Thyroid gland (tissue), 4 donors: Measurements from ENCODE around the gene CUL3. TPM values are rescaled to one million over a fixed set of nuclear protein-coding genes. Genes with fewer than 3 reads are reported as not detected.
A peak's percentile ranks its signal among the peaks of the same experiment; 100 is the strongest.
"Not testable (repeated sequence)": the region's sequence is repeated elsewhere in the genome, so short reads cannot be mapped to it uniquely, and the experiment has no call there.

ENCODE experiments used
- DNase-seq, 2 donors: peaks; one replicate each; pipeline ENCODE4 v3.0.0-alpha.2; 2019
- H3K27ac ChIP-seq, 3 donors: fragments of 200-600 bp; sonication (generic); 1 replicate in 2 of 3; 2 replicates in 1 of 3; pipeline ENCODE4 v1.5.1; 2016 to 2019; ENCODE audit warnings: mild to moderate bottlenecking in 1 of 3, moderate library complexity in 1 of 3
- H3K27me3 ChIP-seq: fragments of 200-600 bp; sonication (generic); one replicate; pipeline ENCODE4 v1.5.1; 2019
- H3K36me3 ChIP-seq, 2 donors: fragments of 200-600 bp; sonication (generic); one replicate each; pipeline ENCODE4 v1.5.1; 2016 to 2019
- H3K4me1 ChIP-seq, 2 donors: fragments of 200-600 bp; sonication (generic); one replicate each; pipeline ENCODE4 v1.5.1; 2017 to 2019
- H3K4me3 ChIP-seq, 3 donors: fragments of 200-600 bp; sonication (generic); replicated peaks in 1 of 3; 1 replicate in 2 of 3; 2 replicates in 1 of 3; pipeline ENCODE4 v1.5.1; 2016; ENCODE audit warnings: mild to moderate bottlenecking in 1 of 3
- H3K9me3 ChIP-seq: fragments of 200-600 bp; sonication (generic); one replicate; pipeline ENCODE4 v1.5.1; 2017
- CTCF ChIP-seq, 6 experiments: fragments of 200-600 bp in 3 of 6; fragments of 450-650 bp in 3 of 6; sonication (generic) in 3 of 6; IDR thresholded peaks; one replicate each; pipeline ENCODE4 v1.5.1; 2016 to 2019; ENCODE audit warnings: antibody characterized with exemption in 6 of 6, mild to moderate bottlenecking in 2 of 6, inconsistent platforms in 1 of 6, moderate library complexity in 1 of 6
- POLR2A ChIP-seq, 2 donors: fragments of 450-650 bp; IDR thresholded peaks; one replicate each; pipeline ENCODE4 v1.6.1; 2017; ENCODE audit warnings: antibody characterized with exemption in 2 of 2, mild to moderate bottlenecking in 2 of 2, moderate library complexity in 1 of 2
- WGBS, 2 donors: methylation state at CpG; one replicate each; pipeline ENCODE4 v1.1.5; 2017; 5-methylcytosine and 5-hydroxymethylcytosine counted together
- intact Hi-C: fragments of 100-400 bp; cut with DNase I; formaldehyde crosslinking; loops from one replicate; pipeline ENCODE4 v1.15.1; 2023
- total RNA-seq, 4 donors: library from RNA; depleted of rRNA; stranded (reverse); fragments of >200 nt; gene quantifications; one replicate each; pipeline ENCODE4 v1.2.3, GENCODE V29; 2016

Gene CUL3
- total RNA-seq, 4 donors from 2014 or later: 91.9 to 122 (median 107) TPM

- Histone ChIP-seq H3K4me1 (peaks cover 5 to 24% of the 10 kb centered on the region in 2 donors), H3K27ac (no peak overlapping the region), H3K4me3 (no peak overlapping the region), H3K36me3 (no peaks in the 10 kb centered on the region), H3K27me3 (no peaks in the 10 kb centered on the region), H3K9me3 (no peaks in the 10 kb centered on the region)
- TF ChIP-seq POLR2A (IDR thresholded peaks at IDR 0.05): no peak
- no peak for TF ChIP-seq CTCF (IDR thresholded peaks at IDR 0.05)
- no peak for DNase-seq
- intact Hi-C loops: no loop called here
- WGBS, 2 donors: 95 to 97% methylated on average over 1 of the region's 1 CpG
These were observed 52.7 kb downstream of the CUL3 start for GRCh38 chr2:224532441-224532840.

GRCh38 chr2:224528171-224528570 is 57.0 kb downstream of the CUL3 start:
- Histone ChIP-seq H3K4me1 (peaks cover 27 to 44% of the 10 kb centered on the region in 2 donors), H3K27ac (no peak overlapping the region), H3K36me3 (no peaks in the 10 kb centered on the region), H3K4me3 (no peak overlapping the region), H3K9me3 (no peaks in the 10 kb centered on the region), H3K27me3 (no peaks in the 10 kb centered on the region)
- intact Hi-C loops: no loop called here
- 62 to 93% methylated on average over 2 to 3 of the region's 3 CpGs for WGBS, 2 donors
- no peak for DNase-seq
- no peak for TF ChIP-seq CTCF (IDR thresholded peaks at IDR 0.05)
- TF ChIP-seq POLR2A (IDR thresholded peaks at IDR 0.05): no peak

GRCh38 chr2:224525774-224526173 is 59.4 kb downstream of the CUL3 start:
- TF ChIP-seq CTCF (IDR thresholded peaks at IDR 0.05): no peak
- no peak for TF ChIP-seq POLR2A (IDR thresholded peaks at IDR 0.05)
- H3K27me3 ChIP-seq: no peaks in the 10 kb centered on the region
- intact Hi-C loops: no loop called here
- H3K4me1 ChIP-seq: peaks cover 28 to 54% of the 10 kb centered on the region in 2 donors
- no peak for DNase-seq
- no peak overlapping the region for H3K4me3 ChIP-seq
- H3K9me3 ChIP-seq: no peaks in the 10 kb centered on the region
- H3K27ac ChIP-seq: peak overlapping the region in 1 of 3 donors; percentile 17
- WGBS, 2 donors: 44 to 67% methylated on average over 1 of the region's 1 CpG
- no peaks in the 10 kb centered on the region for H3K36me3 ChIP-seq

GRCh38 chr2:224524657-224525056 is 60.5 kb downstream of the CUL3 start:
- no peak overlapping the region for H3K27ac ChIP-seq
- intact Hi-C loops: no loop called here
- H3K9me3 ChIP-seq: no peaks in the 10 kb centered on the region
- peaks cover 38 to 65% of the 10 kb centered on the region in 2 donors for H3K4me1 ChIP-seq
- DNase-seq: no peak
- no peaks in the 10 kb centered on the region for H3K27me3 ChIP-seq
- TF ChIP-seq POLR2A (IDR thresholded peaks at IDR 0.05) (no peak), CTCF (IDR thresholded peaks at IDR 0.05) (no peak)
- H3K4me3 ChIP-seq: no peak overlapping the region
- H3K36me3 ChIP-seq: no peaks in the 10 kb centered on the region
- WGBS, 2 donors: 93 to 94% methylated on average over 2 of the region's 2 CpGs

- Histone ChIP-seq H3K27me3 (no peaks in the 10 kb centered on the region), H3K4me3 (no peak overlapping the region), H3K36me3 (no peaks in the 10 kb centered on the region), H3K4me1 (peaks cover 38 to 68% of the 10 kb centered on the region in 2 donors), H3K27ac (no peak overlapping the region), H3K9me3 (no peaks in the 10 kb centered on the region)
- TF ChIP-seq POLR2A (IDR thresholded peaks at IDR 0.05) (no peak), CTCF (IDR thresholded peaks at IDR 0.05) (no peak)
- no peak for DNase-seq
- intact Hi-C loops: no loop called here
- WGBS, 2 donors: 84 to 86% methylated on average over 6 of the region's 6 CpGs
These were observed 61.3 kb downstream of the CUL3 start for GRCh38 chr2:224523626-224524577.

GRCh38 chr2:224522483-224522882 is 62.7 kb downstream of the CUL3 start:
- intact Hi-C loops, H3K9me3 ChIP-seq, H3K4me3 ChIP-seq, H3K27me3 ChIP-seq, H3K36me3 ChIP-seq: not testable (repeated sequence)
- peak in 1 of 2 donors; percentile 12 for DNase-seq
- H3K27ac ChIP-seq: peak overlapping the region in 1 of 3 donors; percentile 69
- WGBS, 2 donors: 96 to 97% methylated on average over 10 of the region's 10 CpGs
- peaks cover 45 to 64% of the 10 kb centered on the region in 2 donors for H3K4me1 ChIP-seq
